Measurements from ENCODE around the gene PLCB1. TPM values are rescaled to one million over a fixed set of nuclear protein-coding genes. Genes with fewer than 3 reads are reported as not detected.

Gene PLCB1
- total and polyA plus RNA-seq, 2 of the 4 experiments (the other 2 are of a cell fraction): 5.6 to 16.1 TPM

- no TSS peak for BruUV-seq (replicated peaks)
- no peak overlapping the region for H2AFZ ChIP-seq (replicated peaks; ENCODE audit: low read length, poor library complexity)
- POLR2A ChIA-PET (ENCODE audit: unreplicated experiment): no interaction called here
- ATAC-seq (ENCODE audit: low read depth) (no peak), DNase-seq (no peak)
- no peak overlapping the region for H3K9ac ChIP-seq (ENCODE audit: low read depth, low read length)
- H3K9me3 ChIP-seq (ENCODE audit: control insufficient read depth, insufficient read depth, low read length): peaks cover 2% of the 10 kb centered on the region; the same call in 1 of the 2 replicates
- no peak overlapping the region for H2BK20ac ChIP-seq (ENCODE audit: low read depth, low read length)
- peaks cover 0 to 5% of the 10 kb centered on the region in 2 experiments; a peak in 2 of 4 replicates for H3K79me1 ChIP-seq (ENCODE audit: low read depth in 1 of 2, low read length in 2 of 2)
- CTCF ChIA-PET: no interaction called here
- H3K27ac ChIP-seq (ENCODE audit: insufficient read depth, low read length): no peak overlapping the region
- no peak overlapping the region for H4K5ac ChIP-seq (ENCODE audit: low read depth, low read length)
- H2BK5ac ChIP-seq (ENCODE audit: low read depth, low read length, poor library complexity, severe bottlenecking): no peak overlapping the region
- H4K91ac ChIP-seq (ENCODE audit: insufficient read depth, low read depth, low read length): no peak overlapping the region
- no peaks in the 10 kb centered on the region for H3K9me1 ChIP-seq (ENCODE audit: insufficient read depth, low read length)
- H3K23ac ChIP-seq (ENCODE audit: low read depth, low read length): no peak overlapping the region
- H3K14ac ChIP-seq (replicated peaks; ENCODE audit: low read depth, low read length): no peak overlapping the region
- no CpG with 5 or more reads among the region's 2 CpGs for WGBS, 2 experiments (ENCODE audit: extremely low coverage in 2 of 2, insufficient read length in 1 of 2)
- intact Hi-C loops (cut with micrococcal nuclease): no loop called here
- no peak overlapping the region for H2AK9ac ChIP-seq (replicated peaks; ENCODE audit: low read depth, low read length, poor library complexity)
- H2AK5ac ChIP-seq (ENCODE audit: low read depth, low read length): no peak overlapping the region
- no peak overlapping the region for H3K4ac ChIP-seq (ENCODE audit: low read depth, low read length)
- no peak overlapping the region for H4K8ac ChIP-seq (ENCODE audit: low read depth in 2 of 2, low read length in 2 of 2)
- H2BK15ac ChIP-seq (ENCODE audit: low read depth, low read length): no peak overlapping the region
- no peak overlapping the region for H3K56ac ChIP-seq (ENCODE audit: extremely low read depth, insufficient read depth, low read length)
- H3K4me2 ChIP-seq (ENCODE audit: low read depth, low read length): no peak overlapping the region
- no peaks in the 10 kb centered on the region for H4K20me1 ChIP-seq (ENCODE audit: insufficient read depth, low read length)
- in situ Hi-C loops (cut with MboI; ENCODE audit: low sequenced_read_pairs): no loop called here
- TF ChIP-seq BHLHE40 (IDR thresholded peaks at IDR 0.05; ENCODE audit: low read depth, low read length): no peak
- TF ChIP-seq, protein P1, sequence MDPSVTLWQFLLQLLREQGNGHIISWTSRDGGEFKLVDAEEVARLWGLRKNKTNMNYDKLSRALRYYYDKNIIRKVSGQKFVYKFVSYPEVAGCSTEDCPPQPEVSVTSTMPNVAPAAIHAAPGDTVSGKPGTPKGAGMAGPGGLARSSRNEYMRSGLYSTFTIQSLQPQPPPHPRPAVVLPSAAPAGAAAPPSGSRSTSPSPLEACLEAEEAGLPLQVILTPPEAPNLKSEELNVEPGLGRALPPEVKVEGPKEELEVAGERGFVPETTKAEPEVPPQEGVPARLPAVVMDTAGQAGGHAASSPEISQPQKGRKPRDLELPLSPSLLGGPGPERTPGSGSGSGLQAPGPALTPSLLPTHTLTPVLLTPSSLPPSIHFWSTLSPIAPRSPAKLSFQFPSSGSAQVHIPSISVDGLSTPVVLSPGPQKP (IDR thresholded peaks at IDR 0.05; ENCODE audit: borderline replicate concordance, low read depth, low read length): no peak
- TF ChIP-seq RAD21 (IDR thresholded peaks at IDR 0.05; ENCODE audit: low read length): no peak
- no peak for TF ChIP-seq RFX5 (IDR thresholded peaks at IDR 0.05; ENCODE audit: low read depth, low read length)
- TF ChIP-seq NFE2L2 (IDR thresholded peaks at IDR 0.05; ENCODE audit: low read depth, low read length): no peak
- no peak for TF ChIP-seq CEBPB (IDR thresholded peaks at IDR 0.05; ENCODE audit: low read depth, low read length)
- no peak for TF ChIP-seq POLR2A (IDR thresholded peaks at IDR 0.05; ENCODE audit: low read depth, low read length)
- TF ChIP-seq MAZ (IDR thresholded peaks at IDR 0.05; ENCODE audit: borderline replicate concordance, low read depth, low read length): no peak
- no peak for TF ChIP-seq MAFK (IDR thresholded peaks at IDR 0.05; ENCODE audit: low read depth, low read length)
- no peak for TF ChIP-seq FOS (IDR thresholded peaks at IDR 0.05; ENCODE audit: low read depth, low read length)
- no peak for TF ChIP-seq MXI1 (IDR thresholded peaks at IDR 0.05; ENCODE audit: borderline replicate concordance, low read depth, low read length)
- TF ChIP-seq RCOR1 (IDR thresholded peaks at IDR 0.05; ENCODE audit: insufficient replicate concordance, low read length): no peak
- TF ChIP-seq, protein P2, sequence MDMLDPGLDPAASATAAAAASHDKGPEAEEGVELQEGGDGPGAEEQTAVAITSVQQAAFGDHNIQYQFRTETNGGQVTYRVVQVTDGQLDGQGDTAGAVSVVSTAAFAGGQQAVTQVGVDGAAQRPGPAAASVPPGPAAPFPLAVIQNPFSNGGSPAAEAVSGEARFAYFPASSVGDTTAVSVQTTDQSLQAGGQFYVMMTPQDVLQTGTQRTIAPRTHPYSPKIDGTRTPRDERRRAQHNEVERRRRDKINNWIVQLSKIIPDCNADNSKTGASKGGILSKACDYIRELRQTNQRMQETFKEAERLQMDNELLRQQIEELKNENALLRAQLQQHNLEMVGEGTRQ (IDR thresholded peaks at IDR 0.05; ENCODE audit: low read depth, low read length): no peak
- TF ChIP-seq CHD1 (IDR thresholded peaks at IDR 0.05; ENCODE audit: low read depth, low read length): no peak
- no peak for TF ChIP-seq SMC3 (IDR thresholded peaks at IDR 0.05; ENCODE audit: low read depth, low read length)
- TF ChIP-seq, protein P3, sequence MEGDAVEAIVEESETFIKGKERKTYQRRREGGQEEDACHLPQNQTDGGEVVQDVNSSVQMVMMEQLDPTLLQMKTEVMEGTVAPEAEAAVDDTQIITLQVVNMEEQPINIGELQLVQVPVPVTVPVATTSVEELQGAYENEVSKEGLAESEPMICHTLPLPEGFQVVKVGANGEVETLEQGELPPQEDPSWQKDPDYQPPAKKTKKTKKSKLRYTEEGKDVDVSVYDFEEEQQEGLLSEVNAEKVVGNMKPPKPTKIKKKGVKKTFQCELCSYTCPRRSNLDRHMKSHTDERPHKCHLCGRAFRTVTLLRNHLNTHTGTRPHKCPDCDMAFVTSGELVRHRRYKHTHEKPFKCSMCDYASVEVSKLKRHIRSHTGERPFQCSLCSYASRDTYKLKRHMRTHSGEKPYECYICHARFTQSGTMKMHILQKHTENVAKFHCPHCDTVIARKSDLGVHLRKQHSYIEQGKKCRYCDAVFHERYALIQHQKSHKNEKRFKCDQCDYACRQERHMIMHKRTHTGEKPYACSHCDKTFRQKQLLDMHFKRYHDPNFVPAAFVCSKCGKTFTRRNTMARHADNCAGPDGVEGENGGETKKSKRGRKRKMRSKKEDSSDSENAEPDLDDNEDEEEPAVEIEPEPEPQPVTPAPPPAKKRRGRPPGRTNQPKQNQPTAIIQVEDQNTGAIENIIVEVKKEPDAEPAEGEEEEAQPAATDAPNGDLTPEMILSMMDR (conservative IDR thresholded peaks at IDR 0.05; ENCODE audit: low read depth, low read length): no peak
- no peak overlapping the region for H2BK120ac ChIP-seq (ENCODE audit: low read depth, low read length)
- dilution Hi-C loops (cut with HindIII; ENCODE audit: low sequenced_read_pairs, unreplicated experiment): no loop called here
- no peak overlapping the region for H3K18ac ChIP-seq (ENCODE audit: low read depth, low read length)
- no peaks in the 10 kb centered on the region for H3K27me3 ChIP-seq (ENCODE audit: control insufficient read depth, insufficient read depth, low read length)
- peaks cover 4% of the 10 kb centered on the region; the same call in 1 of the 2 replicates for H3K4me1 ChIP-seq (ENCODE audit: control insufficient read depth, insufficient read depth, low read length)
- no peaks in the 10 kb centered on the region for H3K36me3 ChIP-seq (ENCODE audit: control insufficient read depth, insufficient read depth, low read length)
- H3K4me3 ChIP-seq (ENCODE audit: insufficient read depth, low read depth, low read length): no peak overlapping the region
These were observed 30.5 kb downstream of the PLCB1 start for GRCh38 chr20:8162610-8163009.
